SK-N-SH (cell line): ENCODE measurements around the gene CAMK2B. TPM values are rescaled to one million over a fixed set of nuclear protein-coding genes. Genes with fewer than 3 reads are reported as not detected.

ENCODE experiments used
- CTCF ChIA-PET: fragments of 300-600, 350-600 bp; formaldehyde crosslinking; extraction: SDS; loops from one replicate; lab custom pipeline; 2021; lab: Yijun Ruan, JAX
- POLR2A ChIA-PET: fragments of 350-600 bp; sonication (Branson Sonifier 250); formaldehyde crosslinking; extraction: SDS; loops from one replicate; lab custom pipeline; 2020; ENCODE audit warnings: antibody characterized with exemption, inconsistent platforms; lab: Yijun Ruan, JAX
- DNase-seq: peaks from one replicate; pipeline ENCODE4 v3.0.0; 2012
- H2AFZ ChIP-seq: fragments of 200-600 bp; sonication (generic); 2 replicates; pipeline ENCODE4 v1.8.1; 2016; ENCODE audit warnings: antibody characterized with exemption, mild to moderate bottlenecking, low read depth
- H3F3A ChIP-seq: fragments of 200-600 bp; sonication (generic); replicated peaks from 2 replicates; pipeline ENCODE3; 2016; ENCODE audit warnings: antibody characterized with exemption, mild to moderate bottlenecking; ENCODE audit not compliant: insufficient read depth
- H3K27ac ChIP-seq, 2 experiments: fragments of 200-500 bp in 1 of 2; fragments of 200-600 bp in 1 of 2; sonication (Bioruptor generic) in 1 of 2; sonication (generic), shearing (Covaris generic) in 1 of 2; 2 replicates each; pipeline versions ENCODE4 v1.5.1 to v1.6.1; 2014 to 2016; ENCODE audit warnings: low read depth in 2 of 2, inconsistent platforms in 1 of 2, low read length in 1 of 2, mild to moderate bottlenecking in 1 of 2, mixed read lengths in 1 of 2
- H3K27me3 ChIP-seq: fragments of 200-600 bp; sonication (generic), shearing (Covaris generic); 2 replicates; pipeline ENCODE4 v1.6.1; 2016; ENCODE audit warnings: mixed run types; ENCODE audit not compliant: insufficient read depth
- H3K36me3 ChIP-seq, 2 experiments: fragments of 200-500 bp in 1 of 2; fragments of 200-600 bp in 1 of 2; sonication (Bioruptor generic) in 1 of 2; sonication (generic) in 1 of 2; replicated peaks in 1 of 2; 2 replicates each; pipeline versions ENCODE3 to v1.5.1; 2014 to 2016; ENCODE audit warnings: low read length in 1 of 2, mild to moderate bottlenecking in 1 of 2; ENCODE audit not compliant: insufficient read depth in 2 of 2, control insufficient read depth in 1 of 2
- H3K4me1 ChIP-seq, 2 experiments: fragments of 200-500 bp in 1 of 2; fragments of 200-600 bp in 1 of 2; sonication (Bioruptor generic) in 1 of 2; sonication (generic), shearing (Covaris generic) in 1 of 2; 2 replicates each; pipeline versions ENCODE4 v1.5.1 to v1.6.1; 2014 to 2016; ENCODE audit warnings: low read depth in 1 of 2, low read length in 1 of 2, mixed run types in 1 of 2; ENCODE audit not compliant: insufficient read depth in 2 of 2, control insufficient read depth in 1 of 2
- H3K4me2 ChIP-seq: fragments of 200-600 bp; sonication (generic), shearing (Covaris generic); 2 replicates; pipeline ENCODE4 v1.6.1; 2017; ENCODE audit warnings: mixed run types
- H3K4me3 ChIP-seq, 2 experiments: fragments of 200-500 bp in 1 of 2; fragments of 200-600 bp in 1 of 2; sonication (Bioruptor generic) in 1 of 2; sonication (generic), shearing (Covaris generic) in 1 of 2; 2 replicates each; pipeline versions ENCODE4 v1.5.1 to v1.8.1; 2014 to 2016; ENCODE audit warnings: low read depth in 2 of 2, inconsistent platforms in 1 of 2, low read length in 1 of 2, mild to moderate bottlenecking in 1 of 2, mixed read lengths in 1 of 2, moderate library complexity in 1 of 2
- H3K79me2 ChIP-seq: fragments of 200-600 bp; sonication (generic); 2 replicates; pipeline ENCODE4 v1.8.1; 2017; ENCODE audit warnings: mild to moderate bottlenecking; ENCODE audit not compliant: insufficient read depth
- H3K9ac ChIP-seq: fragments of 200-600 bp; sonication (generic); 2 replicates; pipeline ENCODE4 v1.6.1; 2017; ENCODE audit warnings: mixed run types
- H3K9me2 ChIP-seq: fragments of 200-600 bp; sonication (generic); 2 replicates; pipeline ENCODE4 v1.6.1; 2017; ENCODE audit warnings: mixed run types
- H3K9me3 ChIP-seq: fragments of 200-600 bp; sonication (generic); 2 replicates; pipeline ENCODE4 v1.6.1; 2017; ENCODE audit warnings: mixed run types, mild to moderate bottlenecking, moderate library complexity
- H4K20me1 ChIP-seq: fragments of 200-600 bp; sonication (generic); 2 replicates; pipeline ENCODE4 v1.6.1; 2017; ENCODE audit warnings: mild to moderate bottlenecking, mixed run types; ENCODE audit not compliant: insufficient read depth
- CHD2 ChIP-seq: fragments of 150-350 bp; IDR thresholded peaks from 2 replicates; pipeline ENCODE4 v1.6.1; 2018; ENCODE audit warnings: low read length; ENCODE audit not compliant: partially characterized antibody
- EP300 ChIP-seq, 2 experiments: IDR thresholded peaks; 2 replicates each; pipeline versions ENCODE4 v1.4.0 to v1.6.1; 2012; ENCODE audit warnings: borderline replicate concordance in 1 of 2, low read depth in 1 of 2, low read length in 1 of 2
- FOSL2 ChIP-seq: IDR thresholded peaks from 2 replicates; pipeline ENCODE4 v1.4.0; 2012; ENCODE audit warnings: low read depth, mild to moderate bottlenecking, moderate library complexity, borderline replicate concordance
- FOXJ3 ChIP-seq: sonication (generic); formaldehyde crosslinking; IDR thresholded peaks from 2 replicates; pipeline ENCODE4 v1.5.1; 2020; ENCODE audit warnings: mild to moderate bottlenecking, missing genetic modification reagents
- GATA2 ChIP-seq: sonication (generic); formaldehyde crosslinking; IDR thresholded peaks from 2 replicates; pipeline ENCODE4 v1.5.0; 2020; ENCODE audit warnings: mild to moderate bottlenecking, missing genetic modification reagents
- JUND ChIP-seq: IDR thresholded peaks from 2 replicates; pipeline ENCODE4 v1.4.0; 2012
- POLR2AphosphoS5 ChIP-seq: IDR thresholded peaks from 2 replicates; pipeline ENCODE4 v1.6.1; 2012; ENCODE audit warnings: low read depth, low read length
- RCOR1 ChIP-seq: fragments of 150-350 bp; IDR thresholded peaks from 2 replicates; pipeline ENCODE4 v1.6.1; 2017; ENCODE audit warnings: antibody characterized with exemption, low read length
- RFX5 ChIP-seq: IDR thresholded peaks from 2 replicates; pipeline ENCODE4 v1.6.1; 2012; ENCODE audit warnings: mild to moderate bottlenecking, improper control_type of control experiment, low read length
- RXRA ChIP-seq: IDR thresholded peaks from 2 replicates; pipeline ENCODE4 v1.4.0; 2012; ENCODE audit warnings: low read depth, mild to moderate bottlenecking, borderline replicate concordance
- SMC3 ChIP-seq: IDR thresholded peaks from 2 replicates; pipeline ENCODE4 v1.6.1; 2012; ENCODE audit warnings: low read depth, low read length, improper control_type of control experiment
- TAF1 ChIP-seq: IDR thresholded peaks from 2 replicates; pipeline ENCODE4 v1.6.1; 2012; ENCODE audit warnings: low read depth, mild to moderate bottlenecking, low read length, moderate library complexity, borderline replicate concordance
- WGBS: methylation state at CpG from one replicate; pipeline ENCODE4 v1.1.6; 2017; ENCODE audit warnings: low lambda C conversion rate; 5-methylcytosine and 5-hydroxymethylcytosine counted together
- polyA plus RNA-seq, 3 experiments: library from polyadenylated mRNA; depleted of rRNA; stranded (reverse); fragments of >200 nt; gene quantifications; 2 replicates each; pipeline ENCODE4 v1.2.3, GENCODE V29; 2012
- TF ChIP-seq, protein P1 (sequence below): IDR thresholded peaks from 2 replicates; pipeline ENCODE4 v1.6.1; 2012; ENCODE audit warnings: mild to moderate bottlenecking, low read depth, low read length, moderate library complexity
- TF ChIP-seq, protein P2 (sequence below): IDR thresholded peaks from 2 replicates; pipeline ENCODE4; 2012
- TF ChIP-seq, protein P3 (sequence below): IDR thresholded peaks from 2 replicates; pipeline ENCODE4 v1.4.0; 2012; ENCODE audit warnings: low read depth
- TF ChIP-seq, protein P4 (sequence below): fragments of 200-600 bp; sonication (generic); IDR thresholded peaks from 2 replicates; pipeline ENCODE4 v1.6.1; 2017; ENCODE audit warnings: antibody characterized with exemption, mild to moderate bottlenecking, moderate library complexity
- TF ChIP-seq, protein P5 (sequence below): fragments of 150-350 bp; IDR thresholded peaks from 2 replicates; pipeline ENCODE4 v1.6.1; 2016; ENCODE audit warnings: mild to moderate bottlenecking, low read depth, low read length

The CAMK2B gene
- polyA plus RNA-seq, 1 of the 3 experiments (the other 2 are of a cell fraction), result 0.20 TPM

DNA sequence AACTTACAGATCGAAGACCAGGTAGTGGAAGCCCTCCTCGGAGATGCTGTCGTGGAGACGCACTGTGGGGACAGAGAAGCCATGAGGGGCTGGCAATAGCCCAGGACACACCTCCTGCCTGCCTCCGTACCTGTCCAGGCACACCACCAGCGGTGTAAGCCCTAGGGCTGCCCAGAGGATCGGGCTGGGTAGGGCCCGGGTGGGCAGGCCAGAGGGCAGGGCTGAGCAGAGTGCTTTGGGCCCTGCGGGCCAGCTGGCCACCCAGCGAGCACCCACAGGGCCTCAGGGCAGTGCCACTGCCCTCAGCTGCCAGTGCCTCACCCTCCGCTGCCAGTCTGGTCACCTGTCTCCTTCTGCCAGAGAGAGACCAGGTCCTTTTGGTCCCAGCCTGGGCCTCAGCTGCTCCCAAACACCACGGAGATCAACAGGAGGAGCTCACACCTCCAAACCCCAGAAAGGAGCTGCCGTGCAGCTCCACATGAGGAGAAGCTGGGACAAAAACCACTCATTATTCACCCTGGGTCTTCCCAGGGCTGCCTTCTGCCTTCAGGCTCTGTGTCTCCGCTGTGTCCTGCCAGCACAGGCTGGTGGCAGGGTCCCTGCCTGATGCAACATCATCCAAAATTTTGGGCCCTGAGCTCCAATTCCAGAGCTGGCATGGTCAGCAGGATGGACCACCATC, 66.4 kb downstream of the CAMK2B start:
- H3K36me3 ChIP-seq, result no peaks in the 10 kb centered on the region
- H3K9me3 ChIP-seq, result no peaks in the 10 kb centered on the region
- POLR2A ChIA-PET, result no interaction called here
- H3K4me3 ChIP-seq, result no peak overlapping the region
- peak overlapping the region; percentile 5; the same call in 1 of the 2 replicates for H2AFZ ChIP-seq
- WGBS, result 85% methylated on average over 11 of the region's 14 CpGs
- peak overlapping the region in 1 of 2 experiments; percentile 54; a peak in 3 of 4 replicates for H3K27ac ChIP-seq
- peak overlapping the region; percentile 5; the same call in 1 of the 2 replicates for H3K9ac ChIP-seq
- peaks cover 9% of the 10 kb centered on the region; the same call in 1 of the 2 replicates for H3K27me3 ChIP-seq
- peaks cover 25 to 45% of the 10 kb centered on the region in 2 experiments; a peak in 3 of 4 replicates for H3K4me1 ChIP-seq
- H3K4me2 ChIP-seq, result peak overlapping the region; percentile 48
- no peak for DNase-seq
- H3K79me2 ChIP-seq, result no peaks in the 10 kb centered on the region
- H3F3A ChIP-seq, result peaks cover 10% of the 10 kb centered on the region
- H4K20me1 ChIP-seq, result no peaks in the 10 kb centered on the region
- TF ChIP-seq FOSL2 (no peak), GATA2 (CRISPR knock-in tag) (no peak), JUND (no peak), RXRA (no peak), SMC3 (no peak), FOXJ3 (CRISPR knock-in tag) (no peak), RCOR1 (no peak), TAF1 (no peak)
- TF ChIP-seq, protein P1, sequence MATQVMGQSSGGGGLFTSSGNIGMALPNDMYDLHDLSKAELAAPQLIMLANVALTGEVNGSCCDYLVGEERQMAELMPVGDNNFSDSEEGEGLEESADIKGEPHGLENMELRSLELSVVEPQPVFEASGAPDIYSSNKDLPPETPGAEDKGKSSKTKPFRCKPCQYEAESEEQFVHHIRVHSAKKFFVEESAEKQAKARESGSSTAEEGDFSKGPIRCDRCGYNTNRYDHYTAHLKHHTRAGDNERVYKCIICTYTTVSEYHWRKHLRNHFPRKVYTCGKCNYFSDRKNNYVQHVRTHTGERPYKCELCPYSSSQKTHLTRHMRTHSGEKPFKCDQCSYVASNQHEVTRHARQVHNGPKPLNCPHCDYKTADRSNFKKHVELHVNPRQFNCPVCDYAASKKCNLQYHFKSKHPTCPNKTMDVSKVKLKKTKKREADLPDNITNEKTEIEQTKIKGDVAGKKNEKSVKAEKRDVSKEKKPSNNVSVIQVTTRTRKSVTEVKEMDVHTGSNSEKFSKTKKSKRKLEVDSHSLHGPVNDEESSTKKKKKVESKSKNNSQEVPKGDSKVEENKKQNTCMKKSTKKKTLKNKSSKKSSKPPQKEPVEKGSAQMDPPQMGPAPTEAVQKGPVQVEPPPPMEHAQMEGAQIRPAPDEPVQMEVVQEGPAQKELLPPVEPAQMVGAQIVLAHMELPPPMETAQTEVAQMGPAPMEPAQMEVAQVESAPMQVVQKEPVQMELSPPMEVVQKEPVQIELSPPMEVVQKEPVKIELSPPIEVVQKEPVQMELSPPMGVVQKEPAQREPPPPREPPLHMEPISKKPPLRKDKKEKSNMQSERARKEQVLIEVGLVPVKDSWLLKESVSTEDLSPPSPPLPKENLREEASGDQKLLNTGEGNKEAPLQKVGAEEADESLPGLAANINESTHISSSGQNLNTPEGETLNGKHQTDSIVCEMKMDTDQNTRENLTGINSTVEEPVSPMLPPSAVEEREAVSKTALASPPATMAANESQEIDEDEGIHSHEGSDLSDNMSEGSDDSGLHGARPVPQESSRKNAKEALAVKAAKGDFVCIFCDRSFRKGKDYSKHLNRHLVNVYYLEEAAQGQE, result no peak
- TF ChIP-seq, protein P2, sequence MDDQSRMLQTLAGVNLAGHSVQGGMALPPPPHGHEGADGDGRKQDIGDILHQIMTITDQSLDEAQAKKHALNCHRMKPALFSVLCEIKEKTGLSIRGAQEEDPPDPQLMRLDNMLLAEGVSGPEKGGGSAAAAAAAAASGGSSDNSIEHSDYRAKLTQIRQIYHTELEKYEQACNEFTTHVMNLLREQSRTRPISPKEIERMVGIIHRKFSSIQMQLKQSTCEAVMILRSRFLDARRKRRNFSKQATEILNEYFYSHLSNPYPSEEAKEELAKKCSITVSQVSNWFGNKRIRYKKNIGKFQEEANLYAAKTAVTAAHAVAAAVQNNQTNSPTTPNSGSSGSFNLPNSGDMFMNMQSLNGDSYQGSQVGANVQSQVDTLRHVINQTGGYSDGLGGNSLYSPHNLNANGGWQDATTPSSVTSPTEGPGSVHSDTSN, result no peak
- TF ChIP-seq, all 33 proteins: peak for 0
- CTCF ChIA-PET, result interaction anchor here (1.0 to 10.0 kb wide), 5 partner anchors 15 to 58 kb away, joined by 3 to 101 read pairs (median 4); no protein-coding TSS in a partner anchor
- no peaks in the 10 kb centered on the region for H3K9me2 ChIP-seq

DNA sequence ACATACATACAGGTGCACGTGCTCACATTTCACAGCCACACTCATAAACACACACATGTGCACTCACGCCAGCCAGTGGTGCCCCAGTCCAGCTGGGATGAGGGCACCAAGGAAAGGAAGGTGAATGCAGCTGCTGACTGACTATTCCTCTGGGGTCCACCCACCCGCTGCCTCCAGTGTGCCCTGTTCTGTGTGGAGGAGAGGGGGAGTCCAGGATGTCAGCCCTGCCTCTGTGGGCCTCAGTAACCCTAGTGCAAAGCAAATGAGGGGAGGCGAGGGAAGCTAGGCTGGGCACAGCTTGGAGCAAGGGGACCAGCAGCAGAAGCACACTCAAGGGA, 67.0 kb downstream of the CAMK2B start:
- CTCF ChIA-PET, result interaction anchor here (0.6 to 10.0 kb wide), 5 partner anchors 16 to 67 kb away, joined by 3 to 101 read pairs (median 4); no protein-coding TSS in a partner anchor
- Histone ChIP-seq H3K27ac (peak overlapping the region in 1 of 2 experiments; percentile 54; a peak in 2 of 4 replicates), H3F3A (peaks cover 10% of the 10 kb centered on the region), H3K9me3 (no peaks in the 10 kb centered on the region), H3K9ac (no peak overlapping the region), H3K36me3 (no peaks in the 10 kb centered on the region), H3K27me3 (0 out of 2 replicates have a peak, but pooled peaks cover 3% of the 10 kb centered on the region), H3K4me2 (peak overlapping the region; percentile 48), H3K79me2 (no peaks in the 10 kb centered on the region), H2AFZ (peak overlapping the region; percentile 5; the same call in 1 of the 2 replicates), H3K4me3 (no peak overlapping the region), H4K20me1 (no peaks in the 10 kb centered on the region), H3K4me1 (peaks cover 25 to 41% of the 10 kb centered on the region in 2 experiments; a peak in 3 of 4 replicates), H3K9me2 (no peaks in the 10 kb centered on the region)
- DNase-seq, result no peak
- POLR2A ChIA-PET, result no interaction called here
- WGBS, result 100% methylated on average over 4 of the region's 4 CpGs
- TF ChIP-seq, protein P3, sequence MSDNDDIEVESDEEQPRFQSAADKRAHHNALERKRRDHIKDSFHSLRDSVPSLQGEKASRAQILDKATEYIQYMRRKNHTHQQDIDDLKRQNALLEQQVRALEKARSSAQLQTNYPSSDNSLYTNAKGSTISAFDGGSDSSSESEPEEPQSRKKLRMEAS, result no peak
- TF ChIP-seq FOXJ3 (CRISPR knock-in tag), result no peak
- no peak for TF ChIP-seq EP300 (IDR thresholded peaks at IDR 0.05; ENCODE audit: borderline replicate concordance in 1 of 2, low read depth in 1 of 2, low read length in 1 of 2)
- TF ChIP-seq CHD2, result no peak
- TF ChIP-seq RFX5, result no peak
- TF ChIP-seq, protein P4, sequence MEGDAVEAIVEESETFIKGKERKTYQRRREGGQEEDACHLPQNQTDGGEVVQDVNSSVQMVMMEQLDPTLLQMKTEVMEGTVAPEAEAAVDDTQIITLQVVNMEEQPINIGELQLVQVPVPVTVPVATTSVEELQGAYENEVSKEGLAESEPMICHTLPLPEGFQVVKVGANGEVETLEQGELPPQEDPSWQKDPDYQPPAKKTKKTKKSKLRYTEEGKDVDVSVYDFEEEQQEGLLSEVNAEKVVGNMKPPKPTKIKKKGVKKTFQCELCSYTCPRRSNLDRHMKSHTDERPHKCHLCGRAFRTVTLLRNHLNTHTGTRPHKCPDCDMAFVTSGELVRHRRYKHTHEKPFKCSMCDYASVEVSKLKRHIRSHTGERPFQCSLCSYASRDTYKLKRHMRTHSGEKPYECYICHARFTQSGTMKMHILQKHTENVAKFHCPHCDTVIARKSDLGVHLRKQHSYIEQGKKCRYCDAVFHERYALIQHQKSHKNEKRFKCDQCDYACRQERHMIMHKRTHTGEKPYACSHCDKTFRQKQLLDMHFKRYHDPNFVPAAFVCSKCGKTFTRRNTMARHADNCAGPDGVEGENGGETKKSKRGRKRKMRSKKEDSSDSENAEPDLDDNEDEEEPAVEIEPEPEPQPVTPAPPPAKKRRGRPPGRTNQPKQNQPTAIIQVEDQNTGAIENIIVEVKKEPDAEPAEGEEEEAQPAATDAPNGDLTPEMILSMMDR, result no peak
- TF ChIP-seq, protein P2, result no peak
- TF ChIP-seq, protein P5, sequence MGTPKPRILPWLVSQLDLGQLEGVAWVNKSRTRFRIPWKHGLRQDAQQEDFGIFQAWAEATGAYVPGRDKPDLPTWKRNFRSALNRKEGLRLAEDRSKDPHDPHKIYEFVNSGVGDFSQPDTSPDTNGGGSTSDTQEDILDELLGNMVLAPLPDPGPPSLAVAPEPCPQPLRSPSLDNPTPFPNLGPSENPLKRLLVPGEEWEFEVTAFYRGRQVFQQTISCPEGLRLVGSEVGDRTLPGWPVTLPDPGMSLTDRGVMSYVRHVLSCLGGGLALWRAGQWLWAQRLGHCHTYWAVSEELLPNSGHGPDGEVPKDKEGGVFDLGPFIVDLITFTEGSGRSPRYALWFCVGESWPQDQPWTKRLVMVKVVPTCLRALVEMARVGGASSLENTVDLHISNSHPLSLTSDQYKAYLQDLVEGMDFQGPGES, result no peak
- TF ChIP-seq POLR2AphosphoS5, result no peak
